GM15510 (cell line): ENCODE data around the gene RGS19.

Experiments
- POLR2A ChIP-seq: IDR thresholded peaks from 3 replicates; pipeline ENCODE4 v1.6.1; 2011; ENCODE audit warnings: borderline replicate concordance; ENCODE audit not compliant: insufficient read length; ENCODE audit errors: extremely low read depth

The RGS19 gene

GRCh38 chr20:64024141-64024990 is 55.0 kb downstream of the RGS19 start:
- TF ChIP-seq POLR2A: no peak

- no peak for TF ChIP-seq POLR2A
These were observed 55.8 kb downstream of the RGS19 start for GRCh38 chr20:64023361-64024140.
